HK-2 (cell line): ENCODE results near the gene NIPBL.
"Not testable (repeated sequence)": the region's sequence is repeated elsewhere in the genome, so short reads cannot be mapped to it uniquely, and the experiment has no call there.

Source experiments
- DNase-seq: peaks from one replicate; pipeline ENCODE4 v3.0.0-alpha.2; 2018; ENCODE audit not compliant: unreplicated experiment

Gene NIPBL

GRCh38 chr5:37088009-37088408 is 211.4 kb downstream of the NIPBL start:
- no peak for DNase-seq

- no peak for DNase-seq
Measured at GRCh38 chr5:37090123-37090726, 213.7 kb downstream of the NIPBL start.

DNA sequence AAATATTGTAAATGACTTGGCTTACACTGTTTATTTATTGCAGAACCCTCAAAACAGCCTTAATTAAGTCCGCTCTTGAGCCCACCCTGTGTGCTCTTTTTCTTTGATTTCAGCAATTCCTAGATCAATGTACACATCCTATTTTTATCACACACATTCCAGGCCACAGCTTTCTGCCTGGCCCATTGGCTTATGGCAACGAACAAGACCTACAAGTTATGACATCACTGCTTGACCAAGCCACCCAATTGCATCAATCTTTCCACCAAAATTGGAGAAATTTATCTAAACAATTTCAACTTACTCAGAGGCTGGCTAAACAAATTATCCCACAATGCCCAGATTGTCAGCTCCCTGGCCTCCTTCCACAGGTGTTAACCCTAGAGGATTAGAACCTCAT is 214.2 kb downstream of the NIPBL start:
- DNase-seq: no peak

- not testable (repeated sequence) for DNase-seq
Measured at GRCh38 chr5:37093795-37094194, 217.2 kb downstream of the NIPBL start.

- not testable (repeated sequence) for DNase-seq
Measured at GRCh38 chr5:37099267-37099666, 222.7 kb downstream of the NIPBL start.

DNA sequence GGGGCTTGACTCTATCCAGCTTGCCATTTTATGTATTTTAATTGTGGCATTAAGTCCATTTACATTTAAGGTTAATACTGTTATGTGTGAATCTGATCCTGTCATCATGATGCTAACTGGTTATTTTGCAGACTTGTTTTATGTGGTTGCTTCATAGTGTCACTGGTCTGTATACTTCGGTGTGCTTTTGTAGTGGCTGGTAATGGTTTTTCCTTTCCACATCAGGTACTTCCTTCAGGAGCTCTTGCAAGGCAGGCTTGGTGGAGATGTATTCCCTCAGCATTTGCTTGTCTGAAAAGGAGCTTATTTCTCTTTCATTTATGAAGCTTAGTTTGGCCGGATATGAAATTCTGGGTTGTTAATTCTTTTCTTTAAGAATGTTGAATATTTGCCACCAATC is 226.7 kb downstream of the NIPBL start:
- DNase-seq: no peak

DNA sequence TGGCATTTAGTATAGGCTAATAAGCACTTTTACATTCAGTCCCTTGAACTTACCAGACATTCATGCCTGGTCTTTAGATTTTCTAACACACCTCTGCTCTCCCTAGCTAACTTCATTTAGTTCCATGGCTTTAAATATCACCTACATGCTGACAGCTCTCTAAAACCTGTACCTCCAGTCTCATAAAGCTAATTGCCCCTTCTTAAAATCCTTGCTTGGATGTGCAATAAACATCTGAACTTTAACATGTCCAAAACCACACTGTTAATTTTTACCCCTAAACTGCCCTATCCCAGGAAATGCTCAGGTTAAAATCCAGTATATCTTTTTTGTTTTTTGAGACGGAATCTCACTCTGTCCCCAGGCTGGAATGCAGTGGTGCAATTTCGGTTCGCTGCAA is 232.8 kb downstream of the NIPBL start:
- no peak for DNase-seq

DNA sequence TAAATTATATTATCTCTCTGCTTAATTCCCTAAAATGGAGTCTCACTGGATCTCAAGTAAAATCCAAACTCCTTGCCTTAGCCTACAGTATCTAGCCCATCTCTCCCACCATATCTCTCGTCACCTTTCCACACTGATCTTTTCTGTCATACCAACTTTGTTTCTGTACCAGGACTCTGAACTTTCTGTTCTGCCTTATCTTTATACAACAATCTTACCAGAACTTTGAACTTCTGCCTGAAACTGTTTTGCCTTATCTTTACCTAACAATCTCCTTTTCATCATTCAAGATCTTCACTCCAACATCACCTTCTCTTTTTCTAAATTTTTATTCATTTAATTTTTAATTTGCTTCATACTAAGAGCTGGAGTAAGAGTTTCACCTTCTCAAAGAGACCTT is 233.6 kb downstream of the NIPBL start:
- no peak for DNase-seq

- no peak for DNase-seq
Measured at GRCh38 chr5:37111426-37112382, 235.1 kb downstream of the NIPBL start.

DNA sequence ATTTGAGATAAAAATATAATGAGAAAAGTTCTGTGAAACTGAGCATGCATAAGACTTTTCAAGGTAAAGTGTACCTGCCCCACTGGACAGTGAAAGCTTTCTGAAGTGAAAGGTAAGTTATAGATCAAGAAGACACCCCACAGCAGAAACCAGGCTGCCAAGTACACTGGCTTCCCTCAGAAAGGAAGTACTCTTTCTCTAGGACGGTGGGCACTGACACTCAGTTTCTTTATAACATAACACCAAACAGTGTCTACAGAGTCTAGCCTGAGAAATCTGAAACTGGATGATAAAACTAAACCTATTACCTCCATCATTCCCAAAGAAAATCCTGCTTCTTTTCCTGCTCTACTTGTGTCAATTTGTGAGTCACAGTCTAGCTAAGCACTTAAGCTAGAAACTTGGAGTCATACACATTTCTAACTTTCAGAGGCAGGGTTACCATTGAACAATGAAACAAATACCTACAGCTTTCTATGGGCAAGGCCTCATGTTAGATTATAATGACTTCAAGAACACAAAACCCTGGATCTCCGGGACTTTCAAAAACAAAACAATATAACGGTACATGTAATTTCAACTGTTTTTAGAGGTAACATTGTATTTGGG is 235.9 kb downstream of the NIPBL start:
- no peak for DNase-seq
